A549 (cell line): ENCODE measurements around the gene EGFLAM. TPM values are rescaled to one million over a fixed set of nuclear protein-coding genes. Genes with fewer than 3 reads are reported as not detected.

Source experiments
- ATAC-seq, 2 experiments: fragments of 200-7000 bp in 1 of 2; fragments of >200 bp in 1 of 2; cut with Nextera tagmentation in 1 of 2; cut with Tn5 transposase in 1 of 2; 3 replicates each; pipeline versions ENCODE4 v1.8.0 to v1.9.1; 2018 to 2020; ENCODE audit warnings: mild to moderate bottlenecking in 1 of 2, moderate library complexity in 1 of 2
- CTCF ChIA-PET: fragments of 300-600 bp; sonication (Branson Sonifier 250); formaldehyde crosslinking; extraction: SDS; loops from one replicate; lab custom pipeline; 2021; ENCODE audit warnings: antibody characterized with exemption, inconsistent platforms; lab: Yijun Ruan, JAX
- POLR2A ChIA-PET: fragments of 350-600 bp; formaldehyde crosslinking; extraction: SDS; loops from one replicate; lab custom pipeline; 2021; ENCODE audit warnings: antibody characterized with exemption, inconsistent platforms; lab: Yijun Ruan, JAX
- DNase-seq, 2 experiments: peaks; one replicate each; pipeline versions ENCODE4 v3.0.0 to v3.0.0-alpha.2; 2011 to 2016; ENCODE audit warnings: low read depth in 1 of 2, low spot score in 1 of 2
- FAIRE-seq: peaks from 2 replicates; lab custom pipeline; 2011; peaks lifted over from hg19 to GRCh38; lab: Jason Lieb, UNC
- H3K27ac ChIP-seq, 2 experiments: fragments of >200 bp; sonication (Bioruptor Twin); formaldehyde crosslinking; 3 replicates each; pipeline ENCODE4 v1.5.1; 2016 to 2017
- H3K4me1 ChIP-seq: fragments of >200 bp; sonication (Bioruptor Twin); formaldehyde crosslinking; 3 replicates; pipeline ENCODE4 v1.6.1; 2016
- H3K4me2 ChIP-seq: fragments of >200 bp; sonication (Bioruptor Twin); formaldehyde crosslinking; 3 replicates; pipeline ENCODE4 v1.6.1; 2016
- H3K4me3 ChIP-seq: fragments of >200 bp; sonication (Bioruptor Twin); formaldehyde crosslinking; 3 replicates; pipeline ENCODE4 v1.5.1; 2016
- H3K9me3 ChIP-seq: fragments of >200 bp; sonication (Bioruptor Twin); formaldehyde crosslinking; 3 replicates; pipeline ENCODE4 v1.6.1; 2016
- BCL3 ChIP-seq: fragments of >200 bp; sonication (Bioruptor Twin); formaldehyde crosslinking; IDR thresholded peaks from 3 replicates; pipeline ENCODE4 v1.6.1; 2016
- CBX2 ChIP-seq: fragments of 200-600 bp; sonication (generic); IDR thresholded peaks from 2 replicates; pipeline ENCODE4 v1.6.1; 2016; ENCODE audit warnings: low read depth, mild to moderate bottlenecking, borderline replicate concordance
- CBX8 ChIP-seq: fragments of 200-600 bp; sonication (generic); IDR thresholded peaks from 2 replicates; pipeline ENCODE4 v1.6.1; 2016
- CHD2 ChIP-seq: fragments of 150-350 bp; IDR thresholded peaks from 2 replicates; pipeline ENCODE4 v1.6.1; 2014; ENCODE audit warnings: low read length; ENCODE audit not compliant: partially characterized antibody
- CHD4 ChIP-seq: fragments of 200-600 bp; sonication (generic); IDR thresholded peaks from 2 replicates; pipeline ENCODE4 v1.6.1; 2016; ENCODE audit warnings: antibody characterized with exemption, mild to moderate bottlenecking, borderline replicate concordance
- EHMT2 ChIP-seq: fragments of 200-600 bp; sonication (generic); IDR thresholded peaks from 2 replicates; pipeline ENCODE4 v1.6.1; 2016; ENCODE audit warnings: antibody characterized with exemption, low read depth, mild to moderate bottlenecking, moderate library complexity
- FOSL2 ChIP-seq, 2 experiments: fragments of 450-650 bp in 1 of 2; fragments of >200 bp in 1 of 2; sonication (Bioruptor Twin) in 1 of 2; formaldehyde crosslinking; IDR thresholded peaks; 2 replicates each; pipeline versions ENCODE4 v1.5.0 to v1.6.1; 2016 to 2020; ENCODE audit warnings: mild to moderate bottlenecking in 1 of 2, moderate library complexity in 1 of 2
- HOXA7 ChIP-seq: fragments of 250-450 bp; sonication (Bioruptor Pico); IDR thresholded peaks from 2 replicates; pipeline ENCODE4 v1.5.0; 2020; ENCODE audit warnings: mild to moderate bottlenecking, moderate library complexity
- HOXB13 ChIP-seq: fragments of 250-450 bp; sonication (Bioruptor Pico); IDR thresholded peaks from 2 replicates; pipeline ENCODE4 v1.5.0; 2020; ENCODE audit warnings: low read depth, mild to moderate bottlenecking, moderate library complexity
- JUNB ChIP-seq: fragments of >200 bp; sonication (Bioruptor Twin); formaldehyde crosslinking; IDR thresholded peaks from 2 replicates; pipeline ENCODE4 v1.6.1; 2016
- KDM5A ChIP-seq: fragments of 200-600 bp; sonication (generic); IDR thresholded peaks from 2 replicates; pipeline ENCODE4 v1.6.1; 2016; ENCODE audit warnings: antibody characterized with exemption, mild to moderate bottlenecking
- MAZ ChIP-seq: fragments of 150-350 bp; IDR thresholded peaks from 2 replicates; pipeline ENCODE4 v1.6.1; 2014; ENCODE audit warnings: antibody characterized with exemption, low read depth, low read length, borderline replicate concordance
- NR3C1 ChIP-seq: fragments of >200 bp; sonication (Bioruptor Twin); formaldehyde crosslinking; IDR thresholded peaks from 3 replicates; pipeline ENCODE4 v1.6.1; 2017
- PHF8 ChIP-seq: fragments of 200-600 bp; sonication (generic); IDR thresholded peaks from 2 replicates; pipeline ENCODE4 v1.6.1; 2016; ENCODE audit warnings: low read depth, mild to moderate bottlenecking, antibody characterized with exemption, moderate library complexity, borderline replicate concordance
- POLR2A ChIP-seq: IDR thresholded peaks from 2 replicates; pipeline ENCODE4 v1.6.1; 2012; ENCODE audit warnings: mild to moderate bottlenecking, low read length
- POLR2AphosphoS2 ChIP-seq: conservative IDR thresholded peaks from 2 replicates; pipeline ENCODE4 v1.6.1; 2012; ENCODE audit warnings: low read length, improper control_type of control experiment, inconsistent platforms
- RCOR1 ChIP-seq: fragments of 150-350 bp; IDR thresholded peaks from 2 replicates; pipeline ENCODE4 v1.6.1; 2014; ENCODE audit warnings: antibody characterized with exemption, low read length, low read depth
- RFX5 ChIP-seq: fragments of 450-650 bp; IDR thresholded peaks from 2 replicates; pipeline ENCODE4 v1.7.1; 2014; ENCODE audit warnings: antibody characterized with exemption, mild to moderate bottlenecking, moderate library complexity
- RNF2 ChIP-seq: fragments of 200-600 bp; sonication (generic); IDR thresholded peaks from 2 replicates; pipeline ENCODE4 v1.6.1; 2016; ENCODE audit warnings: low read depth, mild to moderate bottlenecking, antibody characterized with exemption, moderate library complexity, borderline replicate concordance
- SMC3 ChIP-seq: fragments of >200 bp; sonication (Bioruptor Twin); formaldehyde crosslinking; IDR thresholded peaks from 3 replicates; pipeline ENCODE4 v1.6.1; 2018; ENCODE audit warnings: inconsistent platforms
- SREBF2 ChIP-seq: fragments of 450-650 bp; IDR thresholded peaks from 2 replicates; pipeline ENCODE4 v1.6.1; 2014; ENCODE audit warnings: mild to moderate bottlenecking, moderate library complexity
- ZC3H11A ChIP-seq: fragments of 450-650 bp; IDR thresholded peaks from 2 replicates; pipeline ENCODE4 v1.6.1; 2014; ENCODE audit warnings: antibody characterized with exemption, mild to moderate bottlenecking
- WGBS: methylation state at CpG from one replicate; pipeline ENCODE4 v1.1.6; 2017; ENCODE audit errors: missing lambda C conversion rate; 5-methylcytosine and 5-hydroxymethylcytosine counted together
- polyA plus RNA-seq, 4 experiments: library from polyadenylated mRNA; depleted of rRNA in 3 of 4; stranded (reverse); fragments of >200 nt; fragmentation: RNase III in 1 of 4; extraction: RNeasy Plus Mini Kit Qiagen cat#74134 plus additional on column Dnase treatment in 1 of 4; gene quantifications; 2 replicates in 3 of 4; 3 replicates in 1 of 4; pipeline ENCODE4 v1.2.3, GENCODE V29; 2011 to 2017
- TF ChIP-seq, protein P1 (sequence below): IDR thresholded peaks from 2 replicates; pipeline ENCODE4 v1.6.1; 2012
- TF ChIP-seq, protein P2 (sequence below): fragments of 250-450 bp; sonication (Bioruptor Pico); IDR thresholded peaks from 2 replicates; pipeline ENCODE4 v1.5.0; 2021; ENCODE audit warnings: mild to moderate bottlenecking, moderate library complexity, borderline replicate concordance
- TF ChIP-seq, protein P3 (sequence below): fragments of >200 bp; sonication (Bioruptor Twin); formaldehyde crosslinking; IDR thresholded peaks from 2 replicates; pipeline ENCODE4 v1.6.1; 2016
- TF ChIP-seq, protein P4 (sequence below): fragments of 250-450 bp; sonication (Bioruptor Pico); IDR thresholded peaks from 2 replicates; pipeline ENCODE4 v1.5.0; 2020; ENCODE audit warnings: low read depth, mild to moderate bottlenecking, moderate library complexity

Gene EGFLAM
- polyA plus RNA-seq, 2 of the 4 experiments (the other 2 are of a cell fraction) = 0.13 TPM; not detected in 1

DNA sequence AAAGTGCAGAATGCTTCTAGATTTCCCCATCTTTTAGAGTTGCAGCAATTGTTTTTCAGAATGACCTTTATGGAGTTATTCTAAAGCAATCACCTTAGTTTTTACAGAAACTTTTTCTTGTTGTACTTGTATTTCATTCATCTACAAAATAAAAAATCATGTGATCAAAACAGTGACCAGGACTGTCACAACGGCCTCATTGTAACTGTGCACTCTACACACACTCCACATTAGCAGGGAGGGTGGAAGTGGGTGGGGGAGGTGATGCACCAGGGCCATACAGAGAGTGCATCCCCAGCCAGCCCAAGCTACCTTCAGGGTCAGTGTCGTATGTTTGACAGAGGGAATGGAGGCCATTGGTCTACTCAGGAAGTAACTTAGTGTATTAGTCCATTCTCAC, 26.9 kb downstream of the EGFLAM start:
- H3K4me3 ChIP-seq = no peak overlapping the region
- H3K27ac ChIP-seq = no peak overlapping the region
- no peak for ATAC-seq
- POLR2A ChIA-PET = no interaction called here
- H3K4me1 ChIP-seq = no peaks in the 10 kb centered on the region
- CTCF ChIA-PET = interaction anchor here (1.9 to 4.3 kb wide), 2 partner anchors 19 to 20 kb away, joined by 6 to 24 read pairs; no protein-coding TSS in a partner anchor
- TF ChIP-seq POLR2AphosphoS2 (no peak), CHD2 (no peak), PHF8 (no peak), JUNB (no peak), CBX2 (no peak), KDM5A (no peak), FOSL2 (IDR thresholded peaks at IDR 0.05) (no peak), FOSL2 (CRISPR knock-in tag; IDR thresholded peaks at IDR 0.05) (no peak), NR3C1 (no peak), SREBF2 (no peak), MAZ (no peak), CHD4 (no peak), POLR2A (no peak), HOXB13 (CRISPR knock-in tag) (no peak), RFX5 (no peak), HOXA7 (CRISPR knock-in tag) (no peak), SMC3 (no peak)
- TF ChIP-seq, protein P1, sequence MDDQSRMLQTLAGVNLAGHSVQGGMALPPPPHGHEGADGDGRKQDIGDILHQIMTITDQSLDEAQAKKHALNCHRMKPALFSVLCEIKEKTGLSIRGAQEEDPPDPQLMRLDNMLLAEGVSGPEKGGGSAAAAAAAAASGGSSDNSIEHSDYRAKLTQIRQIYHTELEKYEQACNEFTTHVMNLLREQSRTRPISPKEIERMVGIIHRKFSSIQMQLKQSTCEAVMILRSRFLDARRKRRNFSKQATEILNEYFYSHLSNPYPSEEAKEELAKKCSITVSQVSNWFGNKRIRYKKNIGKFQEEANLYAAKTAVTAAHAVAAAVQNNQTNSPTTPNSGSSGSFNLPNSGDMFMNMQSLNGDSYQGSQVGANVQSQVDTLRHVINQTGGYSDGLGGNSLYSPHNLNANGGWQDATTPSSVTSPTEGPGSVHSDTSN = no peak
- TF ChIP-seq, protein P2, sequence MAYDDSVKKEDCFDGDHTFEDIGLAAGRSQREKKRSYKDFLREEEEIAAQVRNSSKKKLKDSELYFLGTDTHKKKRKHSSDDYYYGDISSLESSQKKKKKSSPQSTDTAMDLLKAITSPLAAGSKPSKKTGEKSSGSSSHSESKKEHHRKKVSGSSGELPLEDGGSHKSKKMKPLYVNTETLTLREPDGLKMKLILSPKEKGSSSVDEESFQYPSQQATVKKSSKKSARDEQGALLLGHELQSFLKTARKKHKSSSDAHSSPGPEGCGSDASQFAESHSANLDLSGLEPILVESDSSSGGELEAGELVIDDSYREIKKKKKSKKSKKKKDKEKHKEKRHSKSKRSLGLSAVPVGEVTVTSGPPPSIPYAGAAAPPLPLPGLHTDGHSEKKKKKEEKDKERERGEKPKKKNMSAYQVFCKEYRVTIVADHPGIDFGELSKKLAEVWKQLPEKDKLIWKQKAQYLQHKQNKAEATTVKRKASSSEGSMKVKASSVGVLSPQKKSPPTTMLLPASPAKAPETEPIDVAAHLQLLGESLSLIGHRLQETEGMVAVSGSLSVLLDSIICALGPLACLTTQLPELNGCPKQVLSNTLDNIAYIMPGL = no peak
- 0% methylated on average over 2 of the region's 2 CpGs for WGBS
- H3K4me2 ChIP-seq = no peak overlapping the region
- FAIRE-seq = no peak
- no peak for DNase-seq
- no peaks in the 10 kb centered on the region for H3K9me3 ChIP-seq

- Histone ChIP-seq H3K9me3 (no peaks in the 10 kb centered on the region), H3K27ac (no peak overlapping the region), H3K4me1 (no peaks in the 10 kb centered on the region), H3K4me3 (no peak overlapping the region), H3K4me2 (no peak overlapping the region)
- ChIA-PET CTCF (interaction anchor here (1.0 to 4.3 kb wide), 2 partner anchors 21 to 36 kb away, joined by 3 to 24 read pairs; no protein-coding TSS in a partner anchor), POLR2A (no interaction called here)
- 24% methylated on average over 4 of the region's 4 CpGs for WGBS
- ATAC-seq (no peak), FAIRE-seq (no peak), DNase-seq (no peak)
- TF ChIP-seq, protein P3, sequence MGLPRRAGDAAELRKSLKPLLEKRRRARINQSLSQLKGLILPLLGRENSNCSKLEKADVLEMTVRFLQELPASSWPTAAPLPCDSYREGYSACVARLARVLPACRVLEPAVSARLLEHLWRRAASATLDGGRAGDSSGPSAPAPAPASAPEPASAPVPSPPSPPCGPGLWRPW = no peak
Measured at GRCh38 chr5:38286002-38286401, 27.6 kb downstream of the EGFLAM start.

GRCh38 chr5:38287124-38287523, 28.8 kb downstream of the EGFLAM start:
- Histone ChIP-seq H3K27ac (no peak overlapping the region), H3K4me3 (no peak overlapping the region), H3K4me1 (no peaks in the 10 kb centered on the region), H3K4me2 (no peak overlapping the region), H3K9me3 (no peaks in the 10 kb centered on the region)
- no peak for TF ChIP-seq RCOR1
- TF ChIP-seq RFX5 = no peak
- no peak for TF ChIP-seq BCL3
- TF ChIP-seq, protein P4, sequence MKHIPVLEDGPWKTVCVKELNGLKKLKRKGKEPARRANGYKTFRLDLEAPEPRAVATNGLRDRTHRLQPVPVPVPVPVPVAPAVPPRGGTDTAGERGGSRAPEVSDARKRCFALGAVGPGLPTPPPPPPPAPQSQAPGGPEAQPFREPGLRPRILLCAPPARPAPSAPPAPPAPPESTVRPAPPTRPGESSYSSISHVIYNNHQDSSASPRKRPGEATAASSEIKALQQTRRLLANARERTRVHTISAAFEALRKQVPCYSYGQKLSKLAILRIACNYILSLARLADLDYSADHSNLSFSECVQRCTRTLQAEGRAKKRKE (CRISPR knock-in tag) = no peak
- no peak for TF ChIP-seq EHMT2
- TF ChIP-seq, protein P2 = no peak
- TF ChIP-seq CBX8 = peak; percentile 80; the same call in 1 of the 2 replicates
- TF ChIP-seq RNF2 = peak; percentile 75; the same call in 1 of the 2 replicates
- no peak for TF ChIP-seq POLR2A
- no peak for TF ChIP-seq ZC3H11A
- FAIRE-seq = no peak
- POLR2A ChIA-PET = no interaction called here
- ATAC-seq = no peak
- CTCF ChIA-PET = interaction anchor here (4.3 kb wide), 1 partner anchor 22 kb away, joined by 24 read pairs; no protein-coding TSS in a partner anchor
- no peak for DNase-seq
- WGBS = 5% methylated on average over 2 of the region's 2 CpGs
